Stimulated activated CD8-positive, alpha-beta memory T cell treated with anti-CD3 and anti-CD28 coated beads, Interleukin-7, amount 100 ng/mL, for 4 hours (primary cell): ENCODE measurements around the gene PRKCI.
"Not testable (repeated sequence)": the region's sequence is repeated elsewhere in the genome, so short reads cannot be mapped to it uniquely, and the experiment has no call there.

Source experiments
- DNase-seq, 2 donors: peaks; one replicate each; pipeline ENCODE4 v3.0.0-alpha.2; 2020; ENCODE audit warnings: low read depth in 2 of 2

The PRKCI gene

DNA sequence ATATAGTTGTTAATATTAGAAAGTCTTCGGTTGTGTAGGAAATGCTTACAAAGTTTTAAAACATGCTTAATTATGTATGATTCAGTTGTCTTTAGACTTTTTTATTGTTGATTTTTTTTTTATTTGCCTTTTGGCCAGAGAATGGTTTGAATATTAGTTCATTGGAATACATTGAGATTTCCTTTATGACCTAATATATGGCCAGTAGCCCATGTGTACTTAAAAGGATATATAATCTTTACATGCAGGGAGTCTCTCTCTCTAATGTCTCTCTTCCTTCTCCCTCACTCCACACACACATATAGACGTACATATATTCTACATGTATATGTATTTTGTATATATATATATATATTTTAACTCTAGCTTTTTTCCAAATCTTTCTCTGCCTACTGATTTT lies 68.0 kb downstream of the PRKCI start:
- no peak for DNase-seq

DNA sequence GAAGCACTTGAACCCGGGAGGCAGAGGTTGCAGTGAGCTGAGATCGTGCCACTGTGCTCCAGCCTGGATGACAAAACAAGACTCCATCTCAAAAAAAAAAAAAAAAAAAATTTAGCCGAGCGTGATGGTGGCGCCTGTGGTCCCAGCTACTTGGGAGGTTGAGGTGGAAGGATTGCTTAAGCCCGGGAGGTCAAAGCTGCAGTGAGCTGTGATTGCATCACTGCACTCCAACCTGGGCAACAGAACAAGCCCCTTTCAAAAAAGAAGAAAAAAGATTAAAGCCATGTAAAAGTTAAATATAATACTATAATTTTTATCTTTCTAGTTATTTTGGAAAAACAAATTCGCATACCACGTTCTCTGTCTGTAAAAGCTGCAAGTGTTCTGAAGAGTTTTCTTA lies 73.4 kb downstream of the PRKCI start:
- no peak for DNase-seq

DNA sequence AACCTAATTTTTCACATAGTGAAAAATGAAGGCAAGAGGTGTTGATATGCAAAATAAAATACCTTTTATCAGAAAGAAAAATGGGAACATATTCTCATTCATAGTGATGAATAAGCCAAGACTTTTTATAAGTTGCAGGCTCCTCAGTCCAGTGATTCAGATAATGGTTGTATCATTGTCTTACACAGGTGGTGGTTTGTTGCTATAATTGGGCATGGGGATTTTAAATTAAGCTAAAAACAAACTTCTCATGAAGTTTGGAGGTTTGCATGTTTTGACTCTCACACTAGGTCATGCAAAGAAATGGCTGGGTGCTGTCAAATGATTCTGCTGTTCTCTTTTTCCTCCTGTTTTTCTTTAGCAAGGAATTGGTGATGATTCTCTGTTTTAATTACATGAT lies 74.5 kb downstream of the PRKCI start:
- no peak for DNase-seq

DNA sequence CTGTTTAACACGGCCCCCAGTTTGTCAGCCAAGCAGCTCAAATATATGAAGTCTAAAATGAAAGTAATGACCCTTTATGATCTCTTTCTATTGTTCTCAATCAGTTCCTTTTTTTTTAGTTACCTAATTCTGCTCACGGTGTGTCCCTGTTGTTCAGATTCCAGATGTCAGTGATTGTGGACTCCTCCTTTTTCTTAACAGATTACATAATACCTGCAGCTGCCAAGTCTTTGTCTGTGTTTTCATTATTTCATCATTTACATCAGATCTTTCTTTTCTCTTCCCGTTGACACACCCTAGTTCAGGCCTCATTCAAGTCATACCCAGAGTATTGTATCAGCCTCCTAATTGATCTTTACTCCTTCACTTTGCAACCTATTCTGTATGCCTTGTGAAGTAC lies 79.2 kb downstream of the PRKCI start:
- DNase-seq, result no peak

DNA sequence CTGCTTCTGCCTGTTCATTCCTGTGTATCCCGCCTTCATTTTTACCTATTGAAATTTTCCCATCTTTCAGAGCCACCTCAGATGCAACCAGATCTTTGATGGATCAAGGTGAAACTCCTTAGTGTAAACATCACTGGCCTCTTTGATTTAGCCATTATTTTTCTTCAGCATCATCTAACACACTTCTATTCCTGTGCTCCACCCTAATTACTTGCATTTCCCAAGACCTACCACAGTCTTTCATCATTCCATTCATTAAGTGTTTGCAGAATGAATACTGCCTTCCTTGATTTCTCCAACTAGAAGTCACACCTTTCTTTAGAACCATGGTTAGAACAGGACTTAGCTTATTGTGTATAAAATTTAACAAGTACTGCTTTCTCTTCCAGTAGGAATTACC lies 79.8 kb downstream of the PRKCI start:
- DNase-seq, result no peak

- DNase-seq, result no peak
Measured at GRCh38 chr3:170306015-170306414, 83.8 kb downstream of the PRKCI start.

DNA sequence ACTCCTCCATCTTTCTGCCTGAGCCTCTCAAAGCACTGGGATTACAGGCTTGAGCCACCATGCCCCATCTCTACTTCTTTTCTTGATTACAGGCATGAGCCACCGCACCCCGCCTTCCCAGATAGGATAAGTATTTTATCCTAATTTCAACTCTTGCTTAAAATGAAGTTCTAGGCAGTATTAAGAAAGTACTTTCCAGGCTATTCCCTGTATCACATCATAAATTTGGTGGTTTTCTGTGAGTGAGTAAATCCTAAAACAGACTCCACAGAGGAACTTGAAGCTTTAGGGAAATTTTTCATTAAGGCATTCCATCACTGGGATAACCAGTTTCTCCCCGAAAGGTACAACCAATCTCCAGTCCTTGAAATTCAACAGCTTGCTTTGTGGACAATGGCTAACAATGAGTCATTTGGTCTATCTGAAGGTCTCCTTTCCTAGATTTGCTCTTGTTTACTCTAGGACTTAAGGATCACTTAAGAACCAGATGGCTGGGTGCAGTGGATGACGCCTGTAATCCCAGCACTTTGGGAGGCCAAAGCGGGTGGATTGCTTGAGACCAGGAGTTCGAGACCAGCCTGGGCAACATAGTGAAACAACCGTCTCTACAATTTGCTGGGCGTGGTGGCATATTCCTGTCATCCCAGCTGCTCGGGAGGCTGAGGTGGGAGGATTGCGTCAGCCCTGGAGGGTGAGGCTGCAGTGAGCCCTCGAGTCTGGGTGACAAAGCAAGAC lies 85.6 kb downstream of the PRKCI start:
- DNase-seq, result no peak

- DNase-seq, result no peak
Measured at GRCh38 chr3:170309046-170309445, 86.8 kb downstream of the PRKCI start.

- DNase-seq, result no peak
Measured at GRCh38 chr3:170317954-170318353, 95.7 kb downstream of the PRKCI start.

GRCh38 chr3:170320461-170321121 lies 98.4 kb downstream of the PRKCI start:
- DNase-seq, result no peak

DNA sequence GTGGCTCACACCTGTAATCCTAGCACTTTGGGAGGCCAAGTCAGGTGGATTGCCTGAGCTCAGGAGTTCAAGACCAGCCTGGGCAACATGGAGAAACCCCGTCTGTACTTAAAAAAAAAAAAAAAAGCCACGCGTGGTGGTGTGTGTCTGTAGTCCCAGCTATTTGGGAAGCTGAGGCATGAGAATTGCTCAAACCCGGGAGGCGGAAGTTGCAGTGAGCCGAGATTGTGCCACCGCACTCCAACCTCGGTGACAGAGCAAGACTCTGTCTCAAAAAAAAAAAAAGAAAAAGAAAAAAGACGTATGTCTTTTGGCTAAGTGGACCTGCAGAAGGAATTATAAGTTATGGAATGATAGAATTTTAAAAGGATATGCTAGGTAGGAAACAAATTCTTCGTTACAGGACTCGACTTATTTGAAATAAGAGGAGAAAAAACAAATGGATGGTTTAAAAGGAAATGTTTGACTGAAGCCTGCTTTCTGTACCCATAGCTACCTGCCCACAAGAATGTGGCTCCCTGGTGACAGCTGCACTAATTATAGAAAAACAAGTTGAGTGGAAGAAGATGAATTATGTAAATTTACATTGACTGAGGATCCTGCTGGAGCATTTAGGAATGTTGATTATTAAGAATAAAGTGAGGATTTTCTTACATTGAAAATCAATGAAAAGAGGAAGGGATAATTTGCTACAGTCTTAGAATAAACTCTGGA lies 99.3 kb downstream of the PRKCI start:
- DNase-seq, result no peak

GRCh38 chr3:170322566-170323269 lies 100.5 kb downstream of the PRKCI start:
- DNase-seq, result no peak

GRCh38 chr3:170323331-170323730 lies 101.1 kb downstream of the PRKCI start:
- no peak for DNase-seq

DNA sequence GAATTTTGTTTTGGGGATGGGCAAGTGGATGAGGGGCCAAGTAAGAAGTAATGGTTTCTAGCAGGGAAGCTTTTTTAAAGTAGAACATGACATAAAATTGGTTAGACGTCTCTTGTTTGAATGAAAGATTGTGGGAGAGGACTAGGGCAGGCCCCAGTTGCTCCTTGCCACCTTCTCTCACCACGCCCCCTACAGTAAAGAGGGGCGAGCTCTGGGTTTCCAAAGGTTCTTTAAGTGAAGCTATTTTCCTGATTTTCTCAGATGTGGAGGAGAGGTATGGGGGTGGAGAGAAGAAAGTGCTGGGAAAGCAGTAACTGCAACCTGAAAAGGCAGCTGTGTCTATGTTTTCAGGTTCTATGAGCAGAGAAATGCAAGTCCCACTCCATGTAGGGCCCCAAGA lies 102.7 kb downstream of the PRKCI start:
- DNase-seq, result no peak

GRCh38 chr3:170327040-170327808 lies 105.0 kb downstream of the PRKCI start:
- DNase-seq, result no peak

DNA sequence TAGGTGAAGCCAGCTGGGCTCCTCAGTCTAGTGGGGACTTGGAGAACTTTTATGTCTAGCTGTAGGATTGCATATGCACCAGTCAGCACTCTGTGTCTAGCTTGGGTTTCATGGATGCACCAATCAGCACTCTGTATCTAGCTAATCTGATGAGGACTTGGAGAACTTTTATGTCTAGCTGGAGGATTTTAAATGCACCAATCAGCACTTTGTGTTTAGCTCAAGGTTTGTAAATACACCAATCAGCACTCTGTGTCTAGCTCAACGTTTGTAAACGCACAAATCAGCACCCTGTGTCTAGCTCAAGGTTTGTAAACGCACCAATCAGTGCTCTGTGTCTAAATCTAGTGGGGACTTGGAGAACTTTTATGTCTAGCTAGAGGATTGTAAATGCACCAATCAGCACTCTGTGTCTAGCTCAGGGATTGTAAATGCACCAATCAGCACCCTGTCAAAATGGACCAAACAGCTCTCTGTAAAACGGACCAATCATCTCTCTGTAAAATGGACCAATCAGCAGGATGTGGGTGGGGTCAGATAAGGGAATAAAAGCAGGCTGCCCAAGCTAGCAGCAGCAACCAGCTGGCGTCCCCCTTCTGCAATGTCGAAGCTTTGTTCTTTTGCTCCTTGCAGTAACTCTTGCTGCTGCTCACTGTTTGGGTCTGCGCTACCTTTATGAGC lies 105.8 kb downstream of the PRKCI start:
- not testable (repeated sequence) for DNase-seq

DNA sequence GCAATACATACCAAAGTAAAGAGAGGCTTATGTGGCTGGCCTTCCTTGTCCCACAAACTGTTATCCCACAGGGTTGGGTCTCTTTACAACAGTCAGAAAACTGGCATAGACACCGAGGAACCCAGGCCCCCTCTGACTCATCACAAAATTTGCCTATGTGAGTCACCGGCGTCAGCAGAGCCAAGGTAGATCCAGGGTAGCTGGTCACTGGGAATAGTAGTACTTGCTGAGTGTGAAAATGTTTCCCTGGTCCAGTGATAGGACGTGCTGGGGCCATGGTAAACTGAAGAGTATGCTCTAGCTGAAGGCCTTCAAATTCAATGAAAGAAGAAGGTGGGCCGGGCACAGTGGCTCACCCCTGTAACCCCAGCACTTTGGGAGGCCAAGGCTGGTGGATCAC lies 108.1 kb downstream of the PRKCI start:
- no peak for DNase-seq

- DNase-seq, result no peak
Measured at GRCh38 chr3:170331143-170331542, 108.9 kb downstream of the PRKCI start.

DNA sequence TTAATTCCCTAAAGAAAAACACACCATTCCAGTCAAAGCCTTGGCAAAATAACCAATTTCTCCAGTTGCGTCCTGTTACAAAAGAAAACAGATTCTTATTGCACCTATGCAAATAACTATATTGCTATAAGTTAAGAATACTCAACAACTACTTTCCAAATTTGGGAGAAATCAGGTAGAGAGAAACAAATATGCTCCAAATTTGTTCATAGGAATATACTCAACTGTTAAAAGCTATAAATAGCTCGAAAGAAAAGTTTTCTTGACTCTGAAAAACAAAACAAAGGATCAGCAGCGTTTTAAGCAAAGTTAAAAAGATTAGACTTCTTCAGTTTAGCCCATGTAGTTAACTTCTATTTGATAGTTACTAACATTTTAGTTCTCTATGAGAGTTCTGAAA lies 115.2 kb downstream of the PRKCI start:
- DNase-seq, result no peak

- no peak for DNase-seq
Measured at GRCh38 chr3:170338690-170339340, 116.6 kb downstream of the PRKCI start.
